ENCODE results near the gene ZAP70. TPM values are rescaled to one million over a fixed set of nuclear protein-coding genes. Genes with fewer than 3 reads are reported as not detected.

ZAP70 gene
- total and polyA plus RNA-seq, 2 donors from 2014 or later: 0.37 to 15.0 TPM

DNA sequence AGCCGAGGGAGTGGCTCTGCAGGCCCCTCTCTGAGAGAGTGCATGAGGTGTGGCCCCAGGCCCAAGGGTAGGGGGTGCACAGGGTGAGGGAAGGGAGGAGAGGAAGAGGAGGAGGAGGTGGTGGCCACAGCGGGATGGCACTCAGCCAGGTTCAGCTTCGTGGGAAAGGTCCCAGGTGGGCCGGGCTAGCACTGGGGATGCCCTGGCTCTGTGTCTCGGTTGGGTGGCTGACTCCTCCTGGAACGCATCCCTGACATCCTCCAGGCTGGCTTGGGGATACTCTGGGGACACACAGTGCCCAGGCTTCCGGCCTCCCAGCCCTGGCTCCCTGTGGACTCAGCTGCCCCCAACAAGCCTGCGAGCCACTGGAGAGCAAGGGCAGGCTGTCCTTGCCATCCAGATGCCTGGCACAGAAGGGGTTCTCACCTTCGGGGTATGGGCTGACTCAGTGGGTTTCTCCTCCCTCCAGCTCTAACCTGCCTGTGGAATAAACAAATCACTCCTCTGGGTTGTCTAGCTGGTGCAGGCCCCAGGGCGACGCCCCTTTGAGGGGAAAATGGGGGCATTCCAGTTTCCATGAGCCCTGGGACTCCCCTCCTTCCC lies 582 bp upstream of the ZAP70 start:
- Histone ChIP-seq H3K9me3 (ENCODE audit: control insufficient read depth in 2 of 3, insufficient read depth in 1 of 3, low read length in 3 of 3) (no peaks in the 10 kb centered on the region), H3K27me3 (ENCODE audit: control insufficient read depth, insufficient read depth, low read length) (no peaks in the 10 kb centered on the region), H3K9ac (ENCODE audit: low read length in 3 of 3) (no peak overlapping the region), H3K4me1 (ENCODE audit: control insufficient read depth in 2 of 3, insufficient read depth in 2 of 3, low read depth in 1 of 3, low read length in 3 of 3) (peaks cover 0 to 2% (median 0%) of the 10 kb centered on the region in 3 donors), H3K4me3 (ENCODE audit: low read length in 3 of 3) (no peak overlapping the region), H3K36me3 (ENCODE audit: control insufficient read depth in 2 of 3, insufficient read depth in 3 of 3, low read length in 3 of 3) (no peaks in the 10 kb centered on the region), H3K27ac (ENCODE audit: low read depth in 2 of 2, low read length in 2 of 2) (no peak overlapping the region)
- intact Hi-C loops (cut with DNase I): no loop called here
- FAIRE-seq (no peak), DNase-seq (peak in 1 of 5 donors; percentile 62)
- TF ChIP-seq, protein P1, sequence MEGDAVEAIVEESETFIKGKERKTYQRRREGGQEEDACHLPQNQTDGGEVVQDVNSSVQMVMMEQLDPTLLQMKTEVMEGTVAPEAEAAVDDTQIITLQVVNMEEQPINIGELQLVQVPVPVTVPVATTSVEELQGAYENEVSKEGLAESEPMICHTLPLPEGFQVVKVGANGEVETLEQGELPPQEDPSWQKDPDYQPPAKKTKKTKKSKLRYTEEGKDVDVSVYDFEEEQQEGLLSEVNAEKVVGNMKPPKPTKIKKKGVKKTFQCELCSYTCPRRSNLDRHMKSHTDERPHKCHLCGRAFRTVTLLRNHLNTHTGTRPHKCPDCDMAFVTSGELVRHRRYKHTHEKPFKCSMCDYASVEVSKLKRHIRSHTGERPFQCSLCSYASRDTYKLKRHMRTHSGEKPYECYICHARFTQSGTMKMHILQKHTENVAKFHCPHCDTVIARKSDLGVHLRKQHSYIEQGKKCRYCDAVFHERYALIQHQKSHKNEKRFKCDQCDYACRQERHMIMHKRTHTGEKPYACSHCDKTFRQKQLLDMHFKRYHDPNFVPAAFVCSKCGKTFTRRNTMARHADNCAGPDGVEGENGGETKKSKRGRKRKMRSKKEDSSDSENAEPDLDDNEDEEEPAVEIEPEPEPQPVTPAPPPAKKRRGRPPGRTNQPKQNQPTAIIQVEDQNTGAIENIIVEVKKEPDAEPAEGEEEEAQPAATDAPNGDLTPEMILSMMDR (IDR thresholded peaks at IDR 0.05; ENCODE audit: borderline replicate concordance, extremely low read depth, insufficient read depth): no peak

DNA sequence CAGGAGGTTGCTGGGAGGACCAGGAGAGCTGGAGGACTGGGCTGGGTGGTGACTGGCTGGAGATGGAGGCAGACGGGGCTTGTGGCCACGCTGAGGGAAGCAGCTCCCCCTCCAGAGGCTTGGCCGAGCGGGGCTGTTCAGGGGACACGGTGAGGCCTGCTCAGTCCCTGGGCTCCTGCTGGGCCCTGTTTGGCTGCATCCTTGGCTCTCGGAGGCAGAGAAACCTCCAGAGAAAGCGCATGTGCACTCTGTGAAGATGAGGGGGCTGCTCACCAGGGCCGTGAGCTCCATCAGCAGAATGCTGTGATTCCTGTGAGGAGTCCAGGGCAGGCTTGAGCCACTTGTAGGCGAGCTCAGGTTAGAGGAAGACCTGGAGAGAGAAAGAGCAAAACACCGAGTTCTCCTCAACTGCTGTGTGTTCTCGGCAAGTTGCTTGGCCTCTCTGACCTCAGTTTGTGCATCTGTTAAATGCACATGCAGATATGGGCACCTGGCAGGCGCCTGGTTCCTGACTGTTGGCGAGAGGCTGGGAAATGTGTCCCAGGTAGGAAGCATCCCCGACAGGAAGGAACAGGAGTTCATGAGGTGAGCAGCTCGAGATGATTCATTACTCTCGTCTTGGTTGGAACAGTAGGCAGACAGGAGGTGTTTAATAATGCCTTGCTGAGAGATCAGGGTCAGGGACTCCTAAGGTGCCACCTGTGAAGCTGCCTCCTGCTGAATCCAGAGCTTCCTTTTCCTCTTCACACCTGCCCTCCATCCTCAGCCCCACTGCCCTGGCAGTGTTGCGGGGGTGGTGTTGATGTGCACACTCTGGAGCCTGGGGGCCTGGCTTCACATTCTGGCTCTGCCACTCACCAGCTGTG lies 941 bp downstream of the ZAP70 start:
- TF ChIP-seq, protein P1 (IDR thresholded peaks at IDR 0.05; ENCODE audit: borderline replicate concordance, extremely low read depth, insufficient read depth): no peak
- H3K27me3 ChIP-seq (ENCODE audit: control insufficient read depth, insufficient read depth, low read length): no peaks in the 10 kb centered on the region
- no peaks in the 10 kb centered on the region for H3K9me3 ChIP-seq (ENCODE audit: control insufficient read depth in 2 of 3, insufficient read depth in 1 of 3, low read length in 3 of 3)
- FAIRE-seq (no peak), DNase-seq (peak in 2 of 5 donors; percentile 34 to 74)
- no peaks in the 10 kb centered on the region for H3K36me3 ChIP-seq (ENCODE audit: control insufficient read depth in 2 of 3, insufficient read depth in 3 of 3, low read length in 3 of 3)
- no peak overlapping the region for H3K9ac ChIP-seq (ENCODE audit: low read length in 3 of 3)
- H3K4me3 ChIP-seq (ENCODE audit: low read length in 3 of 3): no peak overlapping the region
- peaks cover 0 to 2% (median 0%) of the 10 kb centered on the region in 3 donors for H3K4me1 ChIP-seq (ENCODE audit: control insufficient read depth in 2 of 3, insufficient read depth in 2 of 3, low read depth in 1 of 3, low read length in 3 of 3)
- no peak overlapping the region for H3K27ac ChIP-seq (ENCODE audit: low read depth in 2 of 2, low read length in 2 of 2)
- intact Hi-C loops (cut with DNase I): no loop called here

DNA sequence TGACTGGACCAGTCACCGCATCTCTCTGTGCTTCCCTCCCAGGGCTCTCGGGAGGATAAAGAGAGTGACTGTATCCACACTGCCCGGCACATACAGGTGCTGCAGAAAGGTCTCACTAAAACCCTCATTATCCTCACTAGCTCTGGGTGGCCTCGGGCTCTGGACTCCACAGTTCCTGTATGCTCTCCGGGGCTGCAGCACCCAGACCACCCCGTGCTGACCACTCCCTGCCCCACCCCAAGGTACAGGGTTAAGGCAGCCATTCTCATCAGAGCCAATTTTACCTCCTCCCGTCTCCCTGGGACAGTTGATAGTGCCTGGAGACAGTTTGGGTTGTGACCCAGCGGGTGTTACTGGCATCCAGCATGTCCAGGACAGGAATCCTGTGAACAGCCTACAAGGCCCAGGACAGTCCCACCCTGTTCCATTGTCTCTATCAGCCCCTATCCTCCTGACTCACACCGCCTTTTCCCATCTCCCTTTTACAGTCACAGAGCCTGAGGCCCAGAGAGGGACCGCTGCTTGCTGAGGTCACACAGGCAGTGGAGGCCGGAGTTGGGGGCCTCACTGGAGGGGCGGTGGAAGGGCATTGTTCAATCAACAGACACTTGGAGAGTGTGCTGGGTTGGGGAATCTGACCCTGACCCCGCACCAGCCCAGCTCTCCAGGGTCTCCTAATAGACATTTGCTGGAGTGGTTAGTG lies 1.7 kb downstream of the ZAP70 start:
- no peak overlapping the region for H3K27ac ChIP-seq (ENCODE audit: low read depth in 2 of 2, low read length in 2 of 2)
- no peaks in the 10 kb centered on the region for H3K27me3 ChIP-seq (ENCODE audit: control insufficient read depth, insufficient read depth, low read length)
- no peak for FAIRE-seq
- DNase-seq: peak in 2 of 5 donors; percentile 33 to 57
- H3K4me1 ChIP-seq (ENCODE audit: control insufficient read depth in 2 of 3, insufficient read depth in 2 of 3, low read depth in 1 of 3, low read length in 3 of 3): peaks cover 0 to 2% (median 0%) of the 10 kb centered on the region in 3 donors
- H3K9me3 ChIP-seq (ENCODE audit: control insufficient read depth in 2 of 3, insufficient read depth in 1 of 3, low read length in 3 of 3): no peaks in the 10 kb centered on the region
- TF ChIP-seq, protein P1 (IDR thresholded peaks at IDR 0.05; ENCODE audit: borderline replicate concordance, extremely low read depth, insufficient read depth): no peak
- H3K4me3 ChIP-seq (ENCODE audit: low read length in 3 of 3): no peak overlapping the region
- no peaks in the 10 kb centered on the region for H3K36me3 ChIP-seq (ENCODE audit: control insufficient read depth in 2 of 3, insufficient read depth in 3 of 3, low read length in 3 of 3)
- H3K9ac ChIP-seq (ENCODE audit: low read length in 3 of 3): no peak overlapping the region
- intact Hi-C loops (cut with DNase I): no loop called here
